Left forelimb (tissue), 1 donor: Measurements from ENCODE around the gene TMEM95.
"Not testable (repeated sequence)": the region's sequence is repeated elsewhere in the genome, so short reads cannot be mapped to it uniquely, and the experiment has no call there.

Experiments
- DNase-seq: peaks from one replicate; pipeline ENCODE4 v3.0.0-alpha.2; 2018; ENCODE audit warnings: low spot score

The TMEM95 gene

DNA sequence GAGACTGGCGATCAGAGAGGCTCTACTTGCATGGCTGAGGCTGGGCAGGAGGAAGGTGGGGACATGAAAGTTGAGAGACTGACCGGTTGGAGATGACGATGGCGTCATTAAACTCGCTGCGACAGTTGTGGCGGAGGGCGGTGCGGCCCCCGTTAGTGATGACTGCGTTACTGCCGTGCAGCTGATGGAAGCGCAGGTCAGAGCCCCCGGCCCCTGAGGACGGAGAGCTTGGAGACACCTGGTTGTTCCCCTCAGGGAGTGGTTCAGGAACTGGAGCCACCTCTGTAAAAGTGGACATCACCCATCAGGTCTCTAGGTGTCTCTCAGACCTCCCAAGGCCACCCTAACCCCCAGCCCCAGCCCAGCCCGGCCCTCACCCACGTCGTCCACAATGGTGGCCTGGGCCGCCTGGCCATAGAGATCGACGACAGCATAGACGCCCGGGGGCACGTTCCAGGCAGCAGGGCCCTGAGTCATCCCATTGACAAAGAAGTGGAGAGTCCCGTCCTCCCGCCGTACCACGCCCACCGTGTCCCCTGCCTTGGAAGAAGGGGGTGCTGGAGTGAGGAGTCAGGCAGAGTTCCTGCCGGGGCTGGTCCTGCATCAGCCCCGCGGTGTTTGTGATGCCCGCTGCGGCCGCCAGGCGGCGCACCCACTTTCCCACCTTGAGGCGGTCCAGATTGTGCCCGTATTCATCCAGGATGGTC, 31.1 kb upstream of the TMEM95 start:
- DNase-seq = no peak

DNA sequence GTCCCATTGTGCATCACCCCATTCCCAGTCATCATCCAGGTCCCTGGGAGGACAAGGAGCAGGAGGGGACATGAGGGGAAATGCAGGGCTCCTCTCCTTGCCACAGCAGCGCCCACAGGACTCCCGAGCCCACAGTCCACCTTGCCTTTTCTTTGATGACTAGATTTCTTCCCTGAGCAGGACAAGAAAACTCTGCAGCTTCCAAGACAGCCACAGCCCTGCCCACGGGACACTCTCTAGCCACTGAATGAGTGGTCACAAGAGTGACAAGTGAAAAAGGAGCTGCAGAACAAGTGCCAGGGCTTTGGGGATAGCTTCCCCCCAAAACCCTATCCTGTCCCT, 30.5 kb upstream of the TMEM95 start:
- no peak for DNase-seq

DNA sequence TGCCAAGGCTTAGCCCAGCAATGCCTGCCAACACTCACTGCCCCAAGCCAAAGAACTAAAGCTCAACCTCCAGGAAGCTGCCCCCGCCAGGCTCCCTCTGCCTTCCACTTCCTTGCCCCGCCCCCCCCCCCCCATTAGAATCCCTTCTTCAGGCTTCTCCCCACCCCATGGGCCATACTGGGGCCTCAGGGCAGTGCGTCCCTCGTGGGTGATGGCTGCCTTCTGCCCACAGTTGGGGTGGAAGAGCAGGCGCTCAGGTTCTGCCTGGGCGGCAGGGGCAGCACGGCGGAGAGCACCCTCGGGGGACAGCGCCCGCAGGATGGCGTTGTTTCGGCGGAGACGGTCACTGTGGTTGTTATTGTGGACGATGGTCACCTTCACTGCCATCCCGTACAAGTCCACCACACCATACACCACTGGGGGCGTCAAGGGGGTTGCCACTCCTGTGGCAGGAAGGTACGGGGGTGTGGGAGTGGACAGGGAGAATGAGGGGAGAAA, 29.9 kb upstream of the TMEM95 start:
- DNase-seq = no peak

DNA sequence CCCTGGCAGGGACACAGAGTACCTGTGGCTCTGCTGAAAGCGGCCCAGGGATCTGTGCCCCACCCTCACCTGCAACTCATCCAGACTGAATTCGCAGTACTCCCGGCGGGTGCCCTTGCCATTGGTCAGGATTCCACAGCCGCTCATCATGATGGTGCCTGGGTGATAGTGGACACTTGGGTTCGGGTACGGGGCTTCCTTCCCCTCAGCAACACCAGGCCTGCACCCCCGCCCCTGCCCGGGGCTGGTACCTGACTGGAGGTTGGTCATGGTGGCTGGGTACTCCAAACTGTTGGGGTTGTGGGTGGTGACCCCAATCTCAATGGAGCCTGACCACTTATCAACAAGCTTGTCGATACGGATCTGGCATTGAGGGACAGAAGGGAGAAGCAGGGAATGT, 28.8 kb upstream of the TMEM95 start:
- no peak for DNase-seq

DNA sequence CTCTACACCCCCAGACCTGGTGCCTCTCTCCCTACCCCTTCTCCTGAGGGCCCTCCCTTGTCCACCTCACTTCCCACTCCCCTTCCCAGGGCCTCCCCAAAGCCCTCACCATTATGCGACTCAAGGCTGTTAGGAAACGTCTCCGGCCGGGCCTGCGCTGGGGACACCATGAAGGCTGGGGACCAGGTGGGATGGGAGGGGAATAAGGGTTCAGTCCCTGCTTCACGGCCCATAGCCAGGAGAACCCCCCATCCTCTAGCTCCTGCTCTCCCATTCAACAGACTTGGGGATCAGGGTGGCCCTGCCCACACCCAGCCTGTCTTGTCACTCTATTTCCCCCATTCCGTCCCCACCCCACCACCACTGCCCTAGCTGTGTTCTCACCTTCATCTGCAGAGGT, 27.9 kb upstream of the TMEM95 start:
- DNase-seq = no peak

DNA sequence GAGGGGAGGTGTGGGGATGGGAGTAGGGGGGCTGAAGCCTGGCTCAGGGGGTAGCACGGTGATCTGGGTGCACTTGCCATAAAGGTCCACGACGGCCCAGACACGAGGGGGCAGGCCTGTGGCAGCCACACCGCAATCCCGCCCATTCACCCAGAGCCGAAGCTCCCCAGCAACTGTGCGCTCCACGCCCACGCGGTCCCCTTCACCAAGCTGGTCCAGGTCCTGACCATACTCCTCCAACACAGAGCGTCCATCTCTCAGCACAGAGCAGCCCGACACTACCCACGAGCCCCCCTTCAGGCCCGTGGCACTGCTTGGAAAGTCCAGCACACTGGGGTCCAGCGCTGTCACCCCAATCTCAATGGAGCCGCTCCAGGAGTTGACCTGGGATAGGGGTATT, 27.5 kb upstream of the TMEM95 start:
- no peak for DNase-seq

DNA sequence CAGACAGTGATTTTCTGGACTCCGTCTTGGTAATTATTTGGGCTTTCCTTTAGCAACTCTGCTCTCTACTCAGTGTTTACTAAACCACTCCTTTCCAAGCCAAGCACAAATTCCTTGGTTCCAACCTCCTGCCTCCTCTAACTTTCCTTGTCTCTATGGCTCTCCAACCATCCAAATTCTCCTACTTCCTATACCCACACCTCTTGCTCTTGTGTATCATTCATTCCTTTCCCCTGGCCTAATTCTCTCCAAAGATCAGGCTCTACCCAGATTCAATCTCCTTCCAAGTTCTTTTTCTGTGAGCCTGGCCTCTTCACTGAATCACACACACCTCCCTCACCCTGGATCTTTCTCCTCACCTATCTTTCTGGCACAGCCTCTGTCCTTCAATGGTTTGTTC, 26.9 kb upstream of the TMEM95 start:
- DNase-seq = no peak

DNA sequence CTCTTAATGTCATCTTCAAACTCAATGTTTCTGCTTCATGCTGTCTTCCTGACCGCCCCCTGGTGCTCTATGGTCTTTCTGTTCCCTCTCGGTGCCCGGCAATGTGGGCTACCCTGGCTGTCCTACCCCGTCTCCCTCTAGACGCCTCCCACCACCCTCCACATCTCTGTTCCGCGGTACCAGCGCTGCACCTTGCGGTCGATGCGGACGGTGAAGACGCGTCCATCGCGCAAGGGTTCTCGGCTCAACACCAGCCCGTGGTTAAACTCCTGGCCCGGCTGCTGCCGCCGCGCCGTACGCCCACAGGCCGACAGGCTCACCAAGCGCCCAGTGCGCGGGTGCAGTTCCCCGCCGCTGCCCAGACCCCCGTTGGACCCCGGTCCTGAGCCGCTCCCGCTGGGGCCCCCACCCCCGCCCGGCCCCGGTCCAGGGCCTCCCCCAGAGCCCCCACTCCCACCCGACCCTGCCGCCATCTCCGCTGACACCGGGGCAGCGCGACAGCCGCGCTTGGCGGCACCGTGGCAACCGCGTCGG, 26.0 kb upstream of the TMEM95 start, which contains the start of gene NEURL4:
TSS of gene NEURL4 (minus strand) at position 496 of the 534 bp plus-strand sequence. CDS start at position 473, 23 bp downstream.
- DNase-seq = no peak

DNA sequence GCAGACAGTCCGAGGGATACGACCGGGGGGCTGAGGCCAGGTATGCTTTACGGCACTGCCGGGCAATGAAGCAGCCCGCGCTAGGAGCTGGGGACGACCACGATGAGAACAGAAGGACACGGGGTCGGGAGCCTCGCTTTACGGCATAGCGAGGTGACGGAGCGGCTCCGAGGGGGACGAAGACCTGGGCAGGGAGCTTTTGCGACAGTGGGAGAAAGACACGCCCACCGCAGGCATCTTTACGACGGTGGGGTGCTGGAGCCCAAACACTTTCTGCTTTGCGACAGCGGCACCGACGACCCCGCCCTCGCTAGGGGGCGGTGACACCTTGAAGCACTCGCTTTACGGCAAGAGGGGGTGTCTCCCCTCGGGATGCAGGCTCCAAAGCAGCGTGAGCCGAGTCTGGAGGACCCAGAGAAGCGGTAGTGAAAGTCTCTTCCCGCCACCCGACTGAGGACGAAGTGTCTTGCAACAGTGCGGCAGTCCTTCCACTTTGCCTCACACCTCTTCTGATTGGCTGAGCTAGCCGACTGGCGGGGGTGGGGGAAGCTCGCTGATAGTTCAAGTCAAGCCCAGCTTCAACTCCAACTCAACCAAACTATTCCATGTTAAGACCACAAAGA, 25.5 kb upstream of the TMEM95 start:
- DNase-seq = peak; percentile 98

DNA sequence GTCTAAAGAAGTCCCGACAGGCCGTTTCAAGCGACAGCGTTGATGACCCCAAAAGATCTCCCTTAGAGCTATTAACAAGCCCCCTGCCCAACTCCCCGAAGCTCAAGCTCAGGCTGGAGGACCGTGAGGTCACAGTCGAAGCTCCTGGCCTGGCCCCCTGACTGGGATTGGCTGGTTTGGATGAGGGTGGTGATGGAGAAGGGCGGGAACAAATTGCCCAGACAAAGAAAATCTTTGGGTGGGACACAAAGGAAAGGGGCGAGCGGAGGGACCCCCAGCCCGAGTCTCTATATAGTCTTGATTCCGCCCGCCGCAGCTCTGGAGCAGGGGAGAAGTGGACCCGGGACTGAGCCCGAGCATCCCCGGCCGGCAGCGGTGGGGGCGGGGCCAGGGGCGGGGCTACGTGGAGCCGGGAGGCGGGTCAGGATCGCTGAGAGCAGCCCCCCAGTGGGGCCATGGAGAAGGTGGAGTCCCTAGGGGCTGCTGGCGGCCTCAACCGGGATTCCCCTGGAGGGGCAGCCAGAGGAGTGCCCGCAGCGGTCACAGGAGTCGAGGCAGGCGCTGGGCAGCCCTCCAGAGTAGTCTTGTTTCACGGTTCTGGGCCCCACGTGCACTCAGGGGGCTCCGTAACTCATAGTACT, 24.8 kb upstream of the TMEM95 start:
- peak; percentile 86 for DNase-seq

DNA sequence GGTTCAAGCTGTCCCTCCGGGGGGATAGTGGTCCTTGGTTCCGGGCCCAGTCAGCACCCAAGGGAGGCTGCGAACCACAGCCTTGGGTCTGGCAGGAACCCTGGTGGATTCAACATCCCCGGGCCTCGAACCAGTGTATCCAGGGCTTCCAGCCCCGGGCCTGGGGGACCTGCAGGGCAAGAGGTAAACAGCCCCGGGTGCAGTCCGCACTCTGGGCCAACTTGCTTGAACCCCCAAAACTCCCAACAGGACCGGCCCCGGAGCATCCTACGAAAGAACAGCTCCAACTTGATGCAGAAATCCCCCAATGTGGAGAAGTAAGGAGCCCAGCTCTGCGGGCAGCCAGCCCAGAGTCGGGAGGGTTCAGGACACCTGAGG, 24.3 kb upstream of the TMEM95 start:
- DNase-seq = no peak

DNA sequence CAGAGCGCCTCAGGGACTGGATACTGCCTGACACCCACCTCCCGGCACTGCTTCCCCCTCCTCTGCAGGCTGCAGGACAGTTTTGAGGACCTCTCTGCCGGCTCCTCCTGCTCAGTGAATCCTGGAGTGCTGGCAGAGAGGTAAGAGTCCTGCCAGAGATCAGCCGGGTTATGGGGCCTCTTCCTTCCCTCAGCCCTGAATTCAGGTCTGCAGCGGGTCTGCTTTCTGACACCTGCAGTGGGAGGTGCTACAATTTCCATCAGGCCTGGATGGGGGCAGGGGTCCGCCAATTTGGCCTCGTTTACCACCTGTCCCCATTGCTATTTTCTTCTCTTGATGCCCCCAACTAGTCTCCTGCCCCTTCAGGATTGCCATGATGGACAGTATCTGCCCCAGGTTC, 22.8 kb upstream of the TMEM95 start:
- DNase-seq = no peak

DNA sequence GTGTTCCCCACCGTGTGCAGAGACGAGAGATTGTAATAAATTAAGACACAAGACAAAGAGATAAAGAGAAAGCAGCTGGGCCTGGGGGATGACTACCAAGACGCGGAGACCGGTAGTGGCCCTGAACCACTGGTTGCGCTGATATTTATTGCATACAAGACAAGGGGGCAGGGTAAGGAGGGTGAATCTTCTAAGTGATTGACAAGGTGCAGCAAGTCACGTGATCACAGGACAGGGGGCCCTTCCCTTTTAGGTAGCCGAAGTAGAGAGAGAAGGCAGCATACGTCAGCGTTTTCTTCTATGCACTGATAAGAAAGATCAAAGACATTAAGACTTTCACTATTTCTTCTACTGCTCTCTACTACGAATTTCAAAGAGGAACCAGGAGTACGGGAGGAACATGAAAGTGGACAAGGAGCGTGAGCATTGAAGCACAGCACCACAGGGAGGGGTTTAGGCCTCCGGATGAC, 22.3 kb upstream of the TMEM95 start:
- DNase-seq = not testable (repeated sequence)

DNA sequence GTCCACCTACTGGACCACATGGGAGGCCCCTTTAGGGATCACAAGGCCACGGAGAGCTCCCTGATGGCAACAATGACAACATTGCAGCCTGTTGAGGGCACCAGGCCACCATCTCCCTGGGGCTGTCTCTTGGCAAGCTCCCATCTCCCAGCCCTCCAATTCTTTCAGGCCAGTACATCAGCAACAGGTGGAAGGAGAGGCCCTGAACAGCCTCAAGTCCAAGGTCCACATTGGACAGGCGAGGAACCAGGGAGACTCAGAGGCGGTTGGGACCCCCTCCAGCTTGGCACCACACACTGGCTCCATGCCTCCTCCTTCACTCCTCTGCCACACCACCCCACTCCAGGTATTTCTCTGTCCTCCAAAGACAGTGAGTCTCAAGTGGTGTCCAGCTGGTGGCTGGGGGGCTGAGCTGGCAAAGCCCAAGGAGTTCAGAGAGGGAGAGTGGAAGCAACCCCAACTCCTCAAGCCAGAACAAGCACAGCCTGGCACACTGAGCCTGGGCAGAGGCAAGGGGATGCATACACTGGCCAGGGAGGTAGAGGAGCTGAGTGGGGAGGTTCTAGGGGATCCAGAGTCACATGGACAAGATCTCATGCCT, 19.9 kb upstream of the TMEM95 start:
- no peak for DNase-seq

DNA sequence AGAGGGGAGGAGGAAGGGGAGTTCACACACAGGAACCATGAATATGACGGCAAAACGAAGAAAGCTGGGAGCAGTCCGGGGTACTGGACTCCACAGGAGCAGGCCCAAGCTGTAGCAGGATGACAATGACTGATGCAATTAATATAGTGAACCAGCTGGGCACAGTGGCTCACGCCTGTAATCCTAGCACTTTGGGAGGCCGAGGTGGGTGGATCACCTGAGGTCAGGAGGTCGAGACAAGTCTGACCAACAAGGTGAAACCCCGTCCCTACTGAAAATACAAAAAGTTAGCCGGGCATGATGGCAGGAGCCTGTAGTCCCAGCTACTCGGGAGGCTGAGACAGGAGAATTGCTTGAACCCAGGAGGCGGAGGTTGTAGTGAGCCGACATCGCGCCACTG, 19.2 kb upstream of the TMEM95 start:
- DNase-seq = not testable (repeated sequence)

DNA sequence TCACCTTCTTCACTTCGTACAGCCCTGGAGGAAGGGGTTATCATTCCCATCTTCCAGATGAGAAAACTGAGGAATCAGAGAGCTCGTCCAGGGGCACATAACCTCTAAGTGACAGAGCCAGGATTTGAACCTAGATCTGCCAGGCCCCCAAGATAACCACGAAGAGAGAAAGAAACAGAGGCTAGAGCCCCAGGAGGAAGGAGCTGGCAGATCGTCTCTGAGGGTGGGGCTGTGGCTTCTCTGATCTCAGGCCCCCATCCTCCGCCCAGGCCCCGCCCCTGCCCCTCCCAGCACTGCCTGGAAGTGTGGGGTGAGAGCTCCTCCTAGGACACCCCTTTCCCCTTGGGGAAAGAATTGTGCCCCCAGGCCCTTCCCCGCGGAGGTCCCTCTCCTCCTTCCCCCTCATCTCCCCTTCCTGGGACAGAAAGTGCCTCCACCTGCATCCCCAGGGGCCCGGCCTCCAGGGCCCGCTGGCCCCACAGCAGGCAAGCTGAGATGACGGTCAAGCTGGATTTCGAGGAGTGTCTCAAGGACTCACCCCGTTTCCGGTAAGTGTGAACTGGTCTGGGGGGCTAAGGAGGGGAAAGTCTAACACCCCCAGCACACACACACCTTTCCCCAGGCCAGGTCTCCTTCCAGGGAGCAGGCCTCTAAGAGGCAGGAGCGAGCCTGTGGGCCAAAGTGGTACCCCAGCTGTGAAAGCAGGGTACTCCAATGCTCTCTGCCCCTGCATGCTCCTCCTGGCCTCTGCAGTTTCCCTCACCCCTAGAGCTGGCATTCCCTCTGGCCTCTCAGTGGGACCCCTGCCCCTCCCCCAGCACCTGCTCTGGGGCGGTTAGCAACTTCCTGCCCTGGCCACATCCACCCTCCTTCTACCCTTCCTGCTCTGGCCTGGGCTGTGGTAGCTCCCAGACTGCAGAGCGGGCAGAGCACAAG, 18.4 kb upstream of the TMEM95 start, which contains the start of gene ACAP1:
TSS of gene ACAP1 (plus strand) at position 290 of the 936 bp plus-strand sequence. CDS start at position 496, 206 bp downstream.
- DNase-seq = no peak

DNA sequence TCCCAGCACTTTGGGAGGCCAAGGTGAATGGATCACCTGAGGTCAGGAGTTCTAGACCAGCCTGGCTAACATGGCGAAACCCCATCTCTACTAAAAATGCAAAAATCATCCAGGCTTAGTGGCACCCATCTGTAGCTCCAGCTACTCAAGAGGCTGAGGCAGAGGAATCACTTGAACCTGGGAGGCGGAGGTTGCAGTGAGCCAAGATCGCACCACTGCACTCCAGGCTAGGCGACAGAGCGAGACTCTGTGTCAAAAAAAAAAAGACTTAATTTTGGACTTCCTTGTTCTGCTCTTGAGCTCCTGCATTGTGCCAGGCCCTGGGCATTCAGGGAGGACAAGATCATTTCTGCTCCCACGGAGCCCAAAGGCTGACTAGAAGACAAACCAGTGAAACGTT, 17.4 kb upstream of the TMEM95 start:
- not testable (repeated sequence) for DNase-seq

DNA sequence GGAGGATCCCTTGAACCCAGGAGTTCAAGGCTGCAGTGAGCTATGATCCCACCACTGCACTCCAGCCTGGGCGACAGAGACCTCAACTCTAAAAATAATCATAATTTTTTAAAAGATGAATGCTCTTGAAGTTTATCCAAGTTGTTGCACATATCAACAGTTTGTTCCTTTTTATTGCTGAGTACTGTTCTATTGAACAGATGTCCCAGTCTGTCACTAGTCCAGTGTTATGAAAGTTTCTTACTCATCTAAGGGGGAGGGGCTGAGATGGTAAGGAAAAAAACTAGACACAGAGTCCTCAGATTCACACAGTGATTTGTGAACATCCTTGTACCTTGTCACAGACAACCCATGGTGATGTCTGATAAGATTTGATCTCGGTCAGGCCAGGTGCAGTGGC, 14.8 kb upstream of the TMEM95 start:
- no peak for DNase-seq

DNA sequence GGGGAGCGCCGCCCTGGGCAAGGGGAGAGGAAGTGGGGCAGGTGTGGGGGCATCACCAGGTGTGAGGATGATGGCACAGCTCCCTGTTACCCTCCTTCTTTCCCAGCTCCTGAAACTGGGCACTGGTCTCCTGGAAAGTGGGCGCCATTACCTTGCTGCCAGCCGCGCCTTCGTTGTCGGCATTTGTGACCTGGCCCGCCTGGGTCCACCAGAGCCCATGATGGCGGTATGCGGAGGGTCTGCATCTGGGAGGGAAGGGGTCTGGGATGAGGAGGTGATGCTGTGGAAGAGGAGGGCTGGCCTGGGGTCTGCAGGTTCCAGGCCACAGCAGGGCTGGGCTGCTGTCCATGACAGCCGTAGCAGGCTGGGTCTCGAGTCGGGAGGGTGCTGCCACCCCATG, 13.1 kb upstream of the TMEM95 start:
- DNase-seq = no peak

DNA sequence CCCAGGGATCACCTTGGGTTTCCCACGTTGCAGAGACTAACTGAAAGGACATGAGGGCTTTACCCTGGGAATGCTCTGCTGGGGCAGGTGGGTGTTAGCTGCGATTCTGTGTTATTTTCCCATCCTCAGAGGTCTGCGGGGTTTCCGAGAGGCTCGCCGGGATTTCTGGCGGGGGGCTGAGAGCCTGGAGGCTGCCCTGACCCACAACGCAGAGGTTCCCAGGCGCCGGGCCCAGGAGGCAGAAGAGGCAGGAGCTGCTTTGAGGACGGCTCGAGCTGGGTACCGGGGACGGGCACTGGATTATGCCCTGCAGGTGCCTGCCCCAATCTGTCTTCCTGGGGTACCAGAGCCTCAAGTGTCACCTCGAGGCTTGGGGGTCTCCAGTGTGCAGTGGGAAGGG, 11.7 kb upstream of the TMEM95 start:
- no peak for DNase-seq
